ENCODE results near the gene SRGAP2B.
"Not testable (repeated sequence)": the region's sequence is repeated elsewhere in the genome, so short reads cannot be mapped to it uniquely, and the experiment has no call there.

GRCh38 chr1:145065194-145065826 is 29.8 kb downstream of the SRGAP2B start:
- TF ChIP-seq ARNT (IDR thresholded peaks at IDR 0.05); NFRKB (IDR thresholded peaks at IDR 0.05); FOXK2 (IDR thresholded peaks at IDR 0.05); PKNOX1 (IDR thresholded peaks at IDR 0.05); SP1 (IDR thresholded peaks at IDR 0.05); FOXM1 (IDR thresholded peaks at IDR 0.05; ENCODE audit: borderline replicate concordance); ZNF384 (IDR thresholded peaks at IDR 0.05); BHLHE40 (IDR thresholded peaks at IDR 0.05; ENCODE audit: borderline replicate concordance): not testable (repeated sequence)
